ENCODE measurements around the gene TRIM38.

Gene TRIM38

DNA sequence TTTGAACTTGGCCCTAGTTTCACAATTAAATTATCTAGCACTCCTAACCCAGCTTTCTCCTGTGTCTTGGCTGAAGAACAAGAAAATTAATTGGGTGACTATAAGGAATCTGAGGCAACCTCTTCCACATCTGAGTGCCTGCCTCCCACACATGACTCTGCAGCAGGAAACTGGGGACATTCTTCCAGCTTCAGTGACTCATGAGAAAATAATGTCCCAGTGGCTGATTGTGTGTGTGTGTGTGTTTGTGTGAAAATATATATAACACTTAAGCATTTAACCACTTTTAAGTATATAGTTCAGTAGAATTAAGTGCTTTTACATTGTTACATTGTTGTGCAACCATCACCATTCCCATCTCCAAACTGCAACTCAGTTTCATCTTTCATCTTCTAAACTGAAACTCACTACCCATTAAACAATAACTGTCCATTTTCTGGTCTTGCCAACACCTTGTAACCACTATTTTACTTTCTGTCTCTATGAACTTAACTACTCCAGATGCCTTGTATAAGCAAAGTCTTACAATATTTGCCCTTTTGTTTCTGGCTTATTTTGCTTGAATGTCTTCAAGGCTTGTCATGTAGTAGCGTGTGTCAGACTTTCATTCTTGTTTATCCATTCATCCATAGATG, 8.7 kb downstream of the TRIM38 start:
- Histone ChIP-seq H3K4me3 (ENCODE audit: low read depth, low read length) (no peak overlapping the region), H3K9me3 (ENCODE audit: control insufficient read depth, insufficient read depth, low read depth, low read length) (no peaks in the 10 kb centered on the region), H3K36me3 (ENCODE audit: control insufficient read depth in 2 of 2, insufficient read depth in 1 of 2, low read length in 2 of 2) (peaks cover 5 to 96% of the 10 kb centered on the region in 2 experiments), H3K4me1 (ENCODE audit: control insufficient read depth, insufficient read depth, low read length) (no peaks in the 10 kb centered on the region), H3K27ac (ENCODE audit: extremely low read depth, low read depth, low read length) (no peak overlapping the region)
- CTCF ChIA-PET = interaction anchor here (1.6 to 2.8 kb wide), 2 partner anchors 21 to 32 kb away, joined by 8 to 19 read pairs; no protein-coding TSS in a partner anchor
- no peak for TF ChIP-seq ZNF266 (tag by site-specific recombination; IDR thresholded peaks at IDR 0.05; ENCODE audit: low read depth)
- no peak for TF ChIP-seq ZNF112 (tag by site-specific recombination; IDR thresholded peaks at IDR 0.05)
- TF ChIP-seq, protein P1, sequence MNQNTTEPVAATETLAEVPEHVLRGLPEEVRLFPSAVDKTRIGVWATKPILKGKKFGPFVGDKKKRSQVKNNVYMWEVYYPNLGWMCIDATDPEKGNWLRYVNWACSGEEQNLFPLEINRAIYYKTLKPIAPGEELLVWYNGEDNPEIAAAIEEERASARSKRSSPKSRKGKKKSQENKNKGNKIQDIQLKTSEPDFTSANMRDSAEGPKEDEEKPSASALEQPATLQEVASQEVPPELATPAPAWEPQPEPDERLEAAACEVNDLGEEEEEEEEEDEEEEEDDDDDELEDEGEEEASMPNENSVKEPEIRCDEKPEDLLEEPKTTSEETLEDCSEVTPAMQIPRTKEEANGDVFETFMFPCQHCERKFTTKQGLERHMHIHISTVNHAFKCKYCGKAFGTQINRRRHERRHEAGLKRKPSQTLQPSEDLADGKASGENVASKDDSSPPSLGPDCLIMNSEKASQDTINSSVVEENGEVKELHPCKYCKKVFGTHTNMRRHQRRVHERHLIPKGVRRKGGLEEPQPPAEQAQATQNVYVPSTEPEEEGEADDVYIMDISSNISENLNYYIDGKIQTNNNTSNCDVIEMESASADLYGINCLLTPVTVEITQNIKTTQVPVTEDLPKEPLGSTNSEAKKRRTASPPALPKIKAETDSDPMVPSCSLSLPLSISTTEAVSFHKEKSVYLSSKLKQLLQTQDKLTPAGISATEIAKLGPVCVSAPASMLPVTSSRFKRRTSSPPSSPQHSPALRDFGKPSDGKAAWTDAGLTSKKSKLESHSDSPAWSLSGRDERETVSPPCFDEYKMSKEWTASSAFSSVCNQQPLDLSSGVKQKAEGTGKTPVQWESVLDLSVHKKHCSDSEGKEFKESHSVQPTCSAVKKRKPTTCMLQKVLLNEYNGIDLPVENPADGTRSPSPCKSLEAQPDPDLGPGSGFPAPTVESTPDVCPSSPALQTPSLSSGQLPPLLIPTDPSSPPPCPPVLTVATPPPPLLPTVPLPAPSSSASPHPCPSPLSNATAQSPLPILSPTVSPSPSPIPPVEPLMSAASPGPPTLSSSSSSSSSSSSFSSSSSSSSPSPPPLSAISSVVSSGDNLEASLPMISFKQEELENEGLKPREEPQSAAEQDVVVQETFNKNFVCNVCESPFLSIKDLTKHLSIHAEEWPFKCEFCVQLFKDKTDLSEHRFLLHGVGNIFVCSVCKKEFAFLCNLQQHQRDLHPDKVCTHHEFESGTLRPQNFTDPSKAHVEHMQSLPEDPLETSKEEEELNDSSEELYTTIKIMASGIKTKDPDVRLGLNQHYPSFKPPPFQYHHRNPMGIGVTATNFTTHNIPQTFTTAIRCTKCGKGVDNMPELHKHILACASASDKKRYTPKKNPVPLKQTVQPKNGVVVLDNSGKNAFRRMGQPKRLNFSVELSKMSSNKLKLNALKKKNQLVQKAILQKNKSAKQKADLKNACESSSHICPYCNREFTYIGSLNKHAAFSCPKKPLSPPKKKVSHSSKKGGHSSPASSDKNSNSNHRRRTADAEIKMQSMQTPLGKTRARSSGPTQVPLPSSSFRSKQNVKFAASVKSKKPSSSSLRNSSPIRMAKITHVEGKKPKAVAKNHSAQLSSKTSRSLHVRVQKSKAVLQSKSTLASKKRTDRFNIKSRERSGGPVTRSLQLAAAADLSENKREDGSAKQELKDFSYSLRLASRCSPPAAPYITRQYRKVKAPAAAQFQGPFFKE (tag by site-specific recombination; IDR thresholded peaks at IDR 0.05; ENCODE audit: borderline replicate concordance) = no peak
- TF ChIP-seq ZFHX2 (tag by site-specific recombination; conservative IDR thresholded peaks at IDR 0.05) = peak; percentile 43
- POLR2A ChIA-PET = no interaction called here

DNA sequence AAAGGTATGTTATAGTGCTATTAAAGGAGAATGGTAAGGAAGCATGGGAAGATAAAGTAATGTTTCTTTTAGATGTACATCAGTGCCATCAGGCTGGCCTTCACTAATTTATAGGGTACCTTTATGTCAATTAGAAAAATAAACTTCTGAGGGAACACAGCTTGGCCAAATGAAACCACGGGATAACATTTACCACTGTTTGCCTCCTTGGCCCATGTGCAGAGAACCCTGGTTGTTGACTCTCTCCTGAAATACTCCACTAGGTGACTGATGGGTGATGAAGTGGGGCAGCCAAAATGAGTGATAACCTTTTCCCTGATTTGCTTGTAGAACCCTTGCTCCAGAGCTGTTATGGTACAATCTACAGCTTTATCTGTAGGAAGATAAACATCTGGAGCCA, 9.5 kb downstream of the TRIM38 start:
- POLR2A ChIA-PET = no interaction called here
- no peak for TF ChIP-seq ZNF37A (tag by site-specific recombination; IDR thresholded peaks at IDR 0.05)
- no peak for TF ChIP-seq ZFHX2 (tag by site-specific recombination; conservative IDR thresholded peaks at IDR 0.05)
- TF ChIP-seq, protein P2, sequence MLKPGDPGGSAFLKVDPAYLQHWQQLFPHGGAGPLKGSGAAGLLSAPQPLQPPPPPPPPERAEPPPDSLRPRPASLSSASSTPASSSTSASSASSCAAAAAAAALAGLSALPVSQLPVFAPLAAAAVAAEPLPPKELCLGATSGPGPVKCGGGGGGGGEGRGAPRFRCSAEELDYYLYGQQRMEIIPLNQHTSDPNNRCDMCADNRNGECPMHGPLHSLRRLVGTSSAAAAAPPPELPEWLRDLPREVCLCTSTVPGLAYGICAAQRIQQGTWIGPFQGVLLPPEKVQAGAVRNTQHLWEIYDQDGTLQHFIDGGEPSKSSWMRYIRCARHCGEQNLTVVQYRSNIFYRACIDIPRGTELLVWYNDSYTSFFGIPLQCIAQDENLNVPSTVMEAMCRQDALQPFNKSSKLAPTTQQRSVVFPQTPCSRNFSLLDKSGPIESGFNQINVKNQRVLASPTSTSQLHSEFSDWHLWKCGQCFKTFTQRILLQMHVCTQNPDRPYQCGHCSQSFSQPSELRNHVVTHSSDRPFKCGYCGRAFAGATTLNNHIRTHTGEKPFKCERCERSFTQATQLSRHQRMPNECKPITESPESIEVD (tag by site-specific recombination; IDR thresholded peaks at IDR 0.05) = no peak
- TF ChIP-seq, protein P3, sequence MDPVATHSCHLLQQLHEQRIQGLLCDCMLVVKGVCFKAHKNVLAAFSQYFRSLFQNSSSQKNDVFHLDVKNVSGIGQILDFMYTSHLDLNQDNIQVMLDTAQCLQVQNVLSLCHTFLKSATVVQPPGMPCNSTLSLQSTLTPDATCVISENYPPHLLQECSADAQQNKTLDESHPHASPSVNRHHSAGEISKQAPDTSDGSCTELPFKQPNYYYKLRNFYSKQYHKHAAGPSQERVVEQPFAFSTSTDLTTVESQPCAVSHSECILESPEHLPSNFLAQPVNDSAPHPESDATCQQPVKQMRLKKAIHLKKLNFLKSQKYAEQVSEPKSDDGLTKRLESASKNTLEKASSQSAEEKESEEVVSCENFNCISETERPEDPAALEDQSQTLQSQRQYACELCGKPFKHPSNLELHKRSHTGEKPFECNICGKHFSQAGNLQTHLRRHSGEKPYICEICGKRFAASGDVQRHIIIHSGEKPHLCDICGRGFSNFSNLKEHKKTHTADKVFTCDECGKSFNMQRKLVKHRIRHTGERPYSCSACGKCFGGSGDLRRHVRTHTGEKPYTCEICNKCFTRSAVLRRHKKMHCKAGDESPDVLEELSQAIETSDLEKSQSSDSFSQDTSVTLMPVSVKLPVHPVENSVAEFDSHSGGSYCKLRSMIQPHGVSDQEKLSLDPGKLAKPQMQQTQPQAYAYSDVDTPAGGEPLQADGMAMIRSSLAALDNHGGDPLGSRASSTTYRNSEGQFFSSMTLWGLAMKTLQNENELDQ (tag by site-specific recombination; IDR thresholded peaks at IDR 0.05; ENCODE audit: low read depth) = no peak
- TF ChIP-seq GLI4 (tag by site-specific recombination; IDR thresholded peaks at IDR 0.05) = no peak
- no peak for TF ChIP-seq ZNF132 (tag by site-specific recombination; IDR thresholded peaks at IDR 0.05; ENCODE audit: borderline replicate concordance)
- no peak for TF ChIP-seq ZNF561 (tag by site-specific recombination; IDR thresholded peaks at IDR 0.05; ENCODE audit: borderline replicate concordance)
- no peak for TF ChIP-seq ZNF16 (tag by site-specific recombination; IDR thresholded peaks at IDR 0.05; ENCODE audit: low read depth)
- TF ChIP-seq, protein P4, sequence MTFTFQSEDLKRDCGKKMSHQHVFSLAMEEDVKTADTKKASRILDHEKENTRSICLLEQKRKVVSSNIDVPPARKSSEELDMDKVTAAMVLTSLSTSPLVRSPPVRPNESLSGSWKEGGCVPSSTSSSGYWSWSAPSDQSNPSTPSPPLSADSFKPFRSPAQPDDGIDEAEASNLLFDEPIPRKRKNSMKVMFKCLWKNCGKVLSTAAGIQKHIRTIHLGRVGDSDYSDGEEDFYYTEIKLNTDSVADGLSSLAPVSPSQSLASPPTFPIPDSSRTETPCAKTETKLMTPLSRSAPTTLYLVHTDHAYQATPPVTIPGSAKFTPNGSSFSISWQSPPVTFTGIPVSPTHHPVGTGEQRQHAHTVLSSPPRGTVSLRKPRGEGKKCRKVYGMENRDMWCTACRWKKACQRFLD (tag by site-specific recombination; IDR thresholded peaks at IDR 0.05) = no peak
- no peak for TF ChIP-seq ZNF514 (tag by site-specific recombination; IDR thresholded peaks at IDR 0.05)
- TF ChIP-seq ZBTB21 (tag by site-specific recombination; IDR thresholded peaks at IDR 0.05) = no peak
- TF ChIP-seq BCL11A (tag by site-specific recombination; IDR thresholded peaks at IDR 0.05; ENCODE audit: low read depth) = no peak
- TF ChIP-seq ZNF433 (tag by site-specific recombination; IDR thresholded peaks at IDR 0.05; ENCODE audit: low read depth) = no peak
- Histone ChIP-seq H3K36me3 (ENCODE audit: control insufficient read depth in 2 of 2, insufficient read depth in 1 of 2, low read length in 2 of 2) (peaks cover 6 to 96% of the 10 kb centered on the region in 2 experiments), H3K27ac (ENCODE audit: extremely low read depth, low read depth, low read length) (no peak overlapping the region), H3K4me1 (ENCODE audit: control insufficient read depth, insufficient read depth, low read length) (no peaks in the 10 kb centered on the region), H3K4me3 (ENCODE audit: low read depth, low read length) (no peak overlapping the region), H3K9me3 (ENCODE audit: control insufficient read depth, insufficient read depth, low read depth, low read length) (no peaks in the 10 kb centered on the region)
- CTCF ChIA-PET = interaction anchor here (0.5 kb wide), 1 partner anchor 35 kb away, joined by 4 read pairs; no protein-coding TSS in a partner anchor
